CD4-positive, alpha-beta memory T cell (primary cell): Measurements from ENCODE around the gene TWF2. TPM values are rescaled to one million over a fixed set of nuclear protein-coding genes. Genes with fewer than 3 reads are reported as not detected.

Experiments
- CTCF ChIA-PET: fragments of 350-600 bp; sonication (Branson Sonifier 250); formaldehyde crosslinking; loops from one replicate; lab custom pipeline; 2021; ENCODE audit warnings: inconsistent platforms; ENCODE audit not compliant: partially characterized antibody; lab: Charles Lee
- POLR2A ChIA-PET: fragments of 350-600 bp; sonication (Branson Sonifier 250); formaldehyde crosslinking; loops from one replicate; lab custom pipeline; 2021; ENCODE audit not compliant: partially characterized antibody; lab: Charles Lee
- DNase-seq, 5 donors: peaks; one replicate each; pipeline versions ENCODE4 v3.0.0 to v3.0.0-alpha.2; 2020 to 2022; ENCODE audit warnings: mixed read lengths in 1 of 5
- H3K27ac ChIP-seq: one replicate; pipeline ENCODE4 v1.7.0; 2013; ENCODE audit warnings: low read depth, low read length
- H3K27me3 ChIP-seq: 2 replicates; pipeline ENCODE4 v1.7.0; 2013; ENCODE audit warnings: mild to moderate bottlenecking, low read length, moderate library complexity; ENCODE audit not compliant: insufficient read depth
- H3K36me3 ChIP-seq: 2 replicates; pipeline ENCODE4 v1.7.0; 2013; ENCODE audit warnings: mild to moderate bottlenecking, low read length, moderate library complexity; ENCODE audit not compliant: insufficient read depth
- H3K4me1 ChIP-seq: 2 replicates; pipeline ENCODE4 v1.7.0; 2013; ENCODE audit warnings: mild to moderate bottlenecking, low read length, moderate library complexity; ENCODE audit not compliant: insufficient read depth
- H3K4me3 ChIP-seq, 2 donors: one replicate each; pipeline ENCODE4 v1.7.0; 2013; ENCODE audit warnings: low read length in 2 of 2, mild to moderate bottlenecking in 1 of 2
- H3K9me3 ChIP-seq, 2 donors: one replicate each; pipeline ENCODE4 v1.7.0; 2013; ENCODE audit warnings: low read length in 2 of 2, control low read depth in 1 of 2; ENCODE audit not compliant: control insufficient read depth in 1 of 2
- H3K27ac Mint-ChIP-seq, 7 donors: one replicate each; pipeline ENCODE4 v1.8.0; 2020 to 2021; ENCODE audit warnings: mixed read lengths in 7 of 7, mild to moderate bottlenecking in 6 of 7, inconsistent platforms in 3 of 7, moderate library complexity in 3 of 7
- H3K27me3 Mint-ChIP-seq, 2 donors: one replicate each; pipeline ENCODE4 v1.8.0; 2020 to 2021; ENCODE audit warnings: mixed read lengths in 2 of 2
- H3K36me3 Mint-ChIP-seq, 2 donors: one replicate each; pipeline ENCODE4 v1.8.0; 2020 to 2021; ENCODE audit warnings: mixed read lengths in 2 of 2, inconsistent platforms in 1 of 2, mild to moderate bottlenecking in 1 of 2
- H3K4me1 Mint-ChIP-seq, 4 donors: one replicate each; pipeline ENCODE4 v1.8.0; 2020 to 2021; ENCODE audit warnings: mixed read lengths in 4 of 4, mild to moderate bottlenecking in 1 of 4
- H3K4me3 Mint-ChIP-seq, 8 donors: one replicate each; pipeline ENCODE4 v1.8.0; 2020 to 2021; ENCODE audit warnings: mixed read lengths in 8 of 8, mild to moderate bottlenecking in 7 of 8, moderate library complexity in 6 of 8, inconsistent platforms in 3 of 8
- H3K9me3 Mint-ChIP-seq, 8 donors: one replicate each; pipeline ENCODE4 v1.8.0; 2020 to 2021; ENCODE audit warnings: mixed read lengths in 8 of 8, mild to moderate bottlenecking in 5 of 8, inconsistent platforms in 3 of 8, moderate library complexity in 1 of 8
- intact Hi-C: fragments of 100-400 bp; cut with micrococcal nuclease; formaldehyde crosslinking; loops from one replicate; pipeline ENCODE4 v1.15.1; 2023
- polyA plus RNA-seq, 2 donors: library from polyadenylated mRNA; unstranded; fragments of 300-500 nt; fragmentation: Illumina TruSeq; gene quantifications; one replicate each; pipeline ENCODE4 v1.2.3, GENCODE V29; 2021
- total RNA-seq, 2 experiments: library from RNA; stranded (reverse); gene quantifications; one replicate each; pipeline ENCODE4 v1.2.3, GENCODE V29; 2021

TWF2 gene
- total and polyA plus RNA-seq, 4 experiments from 2014 or later: 69.3 to 124 (median 98.9) TPM

DNA sequence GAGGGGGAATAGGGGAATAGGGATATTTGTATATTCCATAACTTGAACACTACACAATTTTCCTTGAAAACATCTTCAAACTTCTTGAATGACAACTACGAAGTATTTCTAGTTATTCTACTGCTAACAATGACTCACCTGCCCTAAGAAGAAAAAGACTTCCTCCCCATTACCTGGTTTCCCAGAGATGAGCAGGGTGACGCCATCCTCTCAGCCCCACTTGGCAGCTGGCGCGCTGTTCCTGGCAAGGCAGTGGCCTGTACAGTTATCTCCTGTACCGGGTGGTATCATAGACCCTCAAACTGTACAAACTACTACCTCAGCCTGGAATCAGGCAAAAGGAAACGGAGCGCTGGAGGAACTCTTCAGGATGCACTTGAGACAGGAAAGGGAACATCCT is 29.1 kb upstream of the TWF2 start:
- peaks cover 60 to 86% (median 75%) of the 10 kb centered on the region in 4 donors for H3K4me1 Mint-ChIP-seq

DNA sequence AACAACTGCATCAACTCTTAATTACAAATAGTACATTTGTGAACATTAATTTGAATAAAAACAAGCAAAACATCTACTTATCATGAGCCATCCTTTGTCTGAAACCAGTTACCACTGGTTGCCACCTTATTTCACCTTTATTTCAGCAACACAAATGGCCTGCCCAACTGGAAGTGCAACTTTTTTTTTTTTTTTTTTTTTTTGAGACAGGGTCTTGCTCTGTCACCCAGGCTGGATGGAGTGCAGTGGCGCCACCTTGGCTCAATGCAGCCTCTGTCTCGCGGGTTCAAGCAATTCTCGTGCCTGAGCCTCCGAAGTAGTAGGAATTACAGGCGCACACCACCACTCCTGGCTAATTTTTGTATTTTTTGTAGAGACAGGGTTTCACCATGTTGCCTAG is 26.4 kb upstream of the TWF2 start:
- Histone ChIP-seq H3K27me3 (no peaks in the 10 kb centered on the region), H3K4me3 (no peak overlapping the region), H3K9me3 (no peaks in the 10 kb centered on the region), H3K4me1 (peaks cover 91% of the 10 kb centered on the region), H3K36me3 (peaks cover 68% of the 10 kb centered on the region), H3K27ac (peak overlapping the region; percentile 25)
- no peak for DNase-seq
- H3K36me3 Mint-ChIP-seq: peaks cover 76 to 90% of the 10 kb centered on the region in 2 donors
- H3K4me1 Mint-ChIP-seq: peaks cover 61 to 87% (median 74%) of the 10 kb centered on the region in 4 donors
- intact Hi-C loops: no loop called here
- no peak overlapping the region for H3K4me3 Mint-ChIP-seq
- peaks cover 0 to 2% (median 0%) of the 10 kb centered on the region in 8 donors for H3K9me3 Mint-ChIP-seq
- no peaks in the 10 kb centered on the region for H3K27me3 Mint-ChIP-seq
- peak overlapping the region in 5 of 7 donors; percentile 47 to 96 (median 61) for H3K27ac Mint-ChIP-seq
- ChIA-PET POLR2A (interaction anchor here (37.2 to 38.1 kb wide), 2 partner anchors 15 to 18 kb away, joined by 1950 read pairs; partner anchors contain the start of genes GLYCTK, PPM1M, TWF2 and WDR82), CTCF (interaction anchor here (32.2 kb wide), 1 partner anchor 24 kb away, joined by 684 read pairs; the partner anchor contains the start of genes PPM1M and TWF2)

More for the DNA sequence above, 29.1 kb upstream of the TWF2 start:
- H3K36me3 ChIP-seq: peaks cover 49% of the 10 kb centered on the region
- peak overlapping the region; percentile 57 for H3K27ac ChIP-seq
- no peaks in the 10 kb centered on the region for H3K27me3 ChIP-seq
- H3K4me3 ChIP-seq: peak overlapping the region in 1 of 2 donors; percentile 3
- intact Hi-C loops: no loop called here
- H3K9me3 ChIP-seq: no peaks in the 10 kb centered on the region
- H3K27ac Mint-ChIP-seq: peak overlapping the region; percentile 85 to 96 (median 94)
- peak in 2 of 5 donors; percentile 22 to 82 for DNase-seq
- ChIA-PET POLR2A (interaction anchor here (1.0 to 37.2 kb wide), 4 partner anchors 10 to 46 kb away, joined by 3 to 1950 read pairs (median 17); partner anchors contain the start of genes PPM1M, TWF2 and WDR82), CTCF (interaction anchor here (1.4 to 32.2 kb wide), 2 partner anchors 9 to 26 kb away, joined by 3 to 684 read pairs; partner anchors contain the start of genes PPM1M and TWF2)
- peaks cover 94% of the 10 kb centered on the region for H3K4me1 ChIP-seq
- peaks cover 69 to 86% of the 10 kb centered on the region in 2 donors for H3K36me3 Mint-ChIP-seq
- H3K27me3 Mint-ChIP-seq: no peaks in the 10 kb centered on the region
- H3K9me3 Mint-ChIP-seq: peaks cover 0 to 2% (median 0%) of the 10 kb centered on the region in 8 donors
- peak overlapping the region in 7 of 8 donors; percentile 35 to 77 (median 70) for H3K4me3 Mint-ChIP-seq

DNA sequence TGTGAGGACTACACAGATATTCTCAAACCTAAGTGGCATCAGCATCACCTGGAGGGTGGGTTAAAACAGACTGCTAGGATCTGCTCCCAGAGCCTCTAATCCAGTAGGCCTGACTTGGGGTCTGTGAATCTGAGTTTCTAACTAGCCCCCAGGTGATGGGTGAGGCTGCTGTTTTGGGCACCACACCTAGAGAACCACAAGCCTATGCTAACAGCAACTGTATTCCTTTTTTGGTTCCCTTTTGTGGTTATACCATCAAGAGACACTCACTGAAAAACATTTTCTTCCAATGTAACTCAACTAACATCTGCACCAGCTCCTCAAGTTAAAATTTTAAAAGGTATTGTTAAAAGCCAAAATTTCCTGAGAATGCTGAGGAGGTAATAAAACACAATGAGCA is 23.5 kb upstream of the TWF2 start:
- H3K4me1 ChIP-seq: peaks cover 91% of the 10 kb centered on the region
- peak overlapping the region; percentile 15 for H3K27ac ChIP-seq
- DNase-seq: no peak
- peaks cover 0 to 2% (median 0%) of the 10 kb centered on the region in 8 donors for H3K9me3 Mint-ChIP-seq
- peak overlapping the region; percentile 12 to 84 (median 55) for H3K4me3 Mint-ChIP-seq
- H3K36me3 ChIP-seq: peaks cover 86% of the 10 kb centered on the region
- H3K27me3 Mint-ChIP-seq: no peaks in the 10 kb centered on the region
- ChIA-PET POLR2A (interaction anchor here (1.0 to 38.1 kb wide), 3 partner anchors 15 to 45 kb away, joined by 3 to 1950 read pairs (median 1950); partner anchors contain the start of genes GLYCTK, PPM1M, TWF2 and WDR82), CTCF (interaction anchor here (0.8 to 32.2 kb wide), 3 partner anchors 10 to 21 kb away, joined by 3 to 684 read pairs (median 15); partner anchors contain the start of genes PPM1M, TWF2 and WDR82)
- H3K27me3 ChIP-seq: no peaks in the 10 kb centered on the region
- peaks cover 53 to 85% (median 72%) of the 10 kb centered on the region in 4 donors for H3K4me1 Mint-ChIP-seq
- peak overlapping the region; percentile 77 to 97 (median 90) for H3K27ac Mint-ChIP-seq
- H3K9me3 ChIP-seq: no peaks in the 10 kb centered on the region
- H3K36me3 Mint-ChIP-seq: peaks cover 89 to 95% of the 10 kb centered on the region in 2 donors
- intact Hi-C loops: loop anchor here (1.0 kb wide), 1 partner anchor 9 kb away; no protein-coding TSS in a partner anchor
- H3K4me3 ChIP-seq: no peak overlapping the region

DNA sequence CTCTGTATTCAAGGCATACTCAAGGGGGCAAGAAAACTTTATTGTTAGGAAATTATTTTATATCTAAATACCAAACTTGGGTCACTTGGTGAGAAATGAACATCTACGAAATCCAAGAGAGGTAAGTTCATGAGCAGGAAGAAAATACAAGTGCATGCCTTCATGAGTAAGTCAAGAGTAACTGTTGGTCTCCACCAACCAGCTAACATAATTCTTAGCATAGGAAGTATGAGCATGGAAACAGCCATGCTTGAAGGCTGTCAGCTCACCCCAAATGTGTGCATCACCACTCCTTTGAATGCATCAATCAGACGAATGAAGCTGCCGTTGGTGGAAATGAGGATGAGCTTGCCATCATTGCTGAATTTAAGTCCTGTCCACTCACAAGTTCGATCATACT is 20.5 kb upstream of the TWF2 start:
- Mint-ChIP-seq H3K36me3 (peaks cover 86 to 96% of the 10 kb centered on the region in 2 donors), H3K4me1 (peaks cover 57 to 98% (median 83%) of the 10 kb centered on the region in 4 donors), H3K27me3 (no peaks in the 10 kb centered on the region), H3K9me3 (peaks cover 0 to 3% (median 0%) of the 10 kb centered on the region in 8 donors), H3K27ac (peak overlapping the region in 4 of 7 donors; percentile 68 to 97 (median 88)), H3K4me3 (no peak overlapping the region)
- CTCF ChIA-PET: interaction anchor here (0.9 to 3.6 kb wide), 10 partner anchors 8 to 39 kb away, joined by 3 to 13 read pairs (median 6); partner anchors contain the start of genes PPM1M and WDR82
- intact Hi-C loops: no loop called here
- Histone ChIP-seq H3K27ac (peak overlapping the region; percentile 45), H3K9me3 (no peaks in the 10 kb centered on the region), H3K4me3 (no peak overlapping the region), H3K36me3 (peaks cover 83% of the 10 kb centered on the region), H3K4me1 (peaks cover 97% of the 10 kb centered on the region), H3K27me3 (no peaks in the 10 kb centered on the region)
- DNase-seq: no peak
- POLR2A ChIA-PET: interaction anchor here (2.4 to 38.1 kb wide), 5 partner anchors 7 to 21 kb away, joined by 8 to 1950 read pairs (median 20); partner anchors contain the start of genes GLYCTK, PPM1M, TWF2 and WDR82

DNA sequence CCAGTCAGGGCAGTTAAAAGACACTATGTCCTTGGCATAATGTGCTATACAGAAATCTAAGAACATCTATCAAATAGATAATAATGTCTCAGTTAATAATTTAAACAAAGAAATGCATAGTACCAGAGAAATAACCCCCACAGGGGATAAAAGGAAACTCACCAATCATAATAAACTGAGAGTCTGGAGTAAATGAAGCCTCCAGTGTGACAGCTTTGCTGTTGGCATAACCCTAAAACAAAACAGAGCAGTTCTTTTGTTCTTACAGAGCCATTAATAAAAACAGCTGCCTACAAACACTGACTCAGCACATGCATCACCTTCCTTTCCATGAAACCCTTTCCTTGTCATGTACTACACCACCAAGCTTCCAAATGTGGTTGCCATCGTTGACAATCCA is 20.1 kb upstream of the TWF2 start:
- Mint-ChIP-seq H3K4me1 (peaks cover 57 to 98% (median 83%) of the 10 kb centered on the region in 4 donors), H3K4me3 (no peak overlapping the region)

DNA sequence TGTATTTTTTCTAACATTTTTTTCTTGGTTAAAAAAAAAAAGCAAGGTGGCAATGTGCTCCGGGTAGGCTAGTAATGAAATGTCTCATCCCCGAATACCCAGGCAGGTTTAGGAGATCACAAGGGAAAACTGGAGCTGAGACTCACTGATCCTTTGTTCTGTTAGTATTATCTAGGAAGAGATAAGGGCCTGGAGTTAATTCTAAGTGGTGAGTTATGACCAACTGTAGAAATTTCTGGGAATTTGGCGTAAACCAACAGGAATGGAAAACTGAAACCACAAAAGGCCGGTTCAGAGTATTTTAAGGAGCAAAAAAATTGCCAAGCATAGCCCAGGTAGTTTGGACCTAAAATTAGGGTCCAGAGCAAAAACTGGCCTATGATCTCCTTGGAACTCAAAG is 19.0 kb upstream of the TWF2 start:
- Mint-ChIP-seq H3K4me1 (peaks cover 57 to 98% (median 85%) of the 10 kb centered on the region in 4 donors), H3K36me3 (peaks cover 81 to 96% of the 10 kb centered on the region in 2 donors), H3K4me3 (peak overlapping the region in 1 of 8 donors; percentile 6), H3K27me3 (no peaks in the 10 kb centered on the region), H3K27ac (peak overlapping the region; percentile 64 to 97 (median 86)), H3K9me3 (peaks cover 0 to 2% (median 0%) of the 10 kb centered on the region in 8 donors)
- Histone ChIP-seq H3K4me1 (peaks cover 96% of the 10 kb centered on the region), H3K27ac (peak overlapping the region; percentile 45), H3K36me3 (peaks cover 71% of the 10 kb centered on the region), H3K9me3 (no peaks in the 10 kb centered on the region), H3K27me3 (no peaks in the 10 kb centered on the region), H3K4me3 (no peak overlapping the region)
- no peak for DNase-seq
- ChIA-PET CTCF (interaction anchor here (1.1 to 3.6 kb wide), 4 partner anchors 14 to 81 kb away, joined by 3 to 13 read pairs (median 4); no protein-coding TSS in a partner anchor), POLR2A (interaction anchor here (1.1 to 38.1 kb wide), 5 partner anchors 10 to 36 kb away, joined by 3 to 1950 read pairs (median 20); partner anchors contain the start of genes GLYCTK, PPM1M, TWF2 and WDR82)
- intact Hi-C loops: no loop called here

More for the DNA sequence above, 20.1 kb upstream of the TWF2 start:
- ChIA-PET POLR2A (interaction anchor here (2.9 to 38.1 kb wide), 4 partner anchors 10 to 22 kb away, joined by 15 to 1950 read pairs (median 23); partner anchors contain the start of genes GLYCTK, PPM1M, TWF2 and WDR82), CTCF (interaction anchor here (0.9 to 3.6 kb wide), 8 partner anchors 12 to 80 kb away, joined by 3 to 13 read pairs (median 4); partner anchors contain the start of gene PPM1M)
- peak overlapping the region; percentile 49 to 97 (median 83) for H3K27ac Mint-ChIP-seq
- no peak for DNase-seq
- no peaks in the 10 kb centered on the region for H3K9me3 ChIP-seq
- H3K4me1 ChIP-seq: peaks cover 97% of the 10 kb centered on the region
- no peak overlapping the region for H3K4me3 ChIP-seq
- H3K27me3 Mint-ChIP-seq: no peaks in the 10 kb centered on the region
- peaks cover 0 to 2% (median 0%) of the 10 kb centered on the region in 8 donors for H3K9me3 Mint-ChIP-seq
- H3K36me3 Mint-ChIP-seq: peaks cover 85 to 96% of the 10 kb centered on the region in 2 donors
- intact Hi-C loops: no loop called here
- peaks cover 80% of the 10 kb centered on the region for H3K36me3 ChIP-seq
- H3K27ac ChIP-seq: peak overlapping the region; percentile 45
- H3K27me3 ChIP-seq: no peaks in the 10 kb centered on the region
